Hepatocyte (in vitro differentiated cells): ENCODE measurements around the gene MYH4. TPM values are rescaled to one million over a fixed set of nuclear protein-coding genes. Genes with fewer than 3 reads are reported as not detected.

Experiments used
- DNase-seq: peaks from one replicate; pipeline ENCODE4 v3.0.0-alpha.2; 2016; ENCODE audit warnings: low spot score
- H2AFZ ChIP-seq: fragments of 200-600 bp; sonication (generic); 2 replicates; pipeline ENCODE4 v1.6.0; 2016; ENCODE audit warnings: antibody characterized with exemption, mild to moderate bottlenecking
- H3K27ac ChIP-seq: fragments of 200-600 bp; sonication (generic); 2 replicates; pipeline ENCODE4 v1.5.1; 2016; ENCODE audit warnings: mild to moderate bottlenecking
- H3K27me3 ChIP-seq: fragments of 200-600 bp; sonication (generic); 2 replicates; pipeline ENCODE4 v1.6.1; 2016
- H3K36me3 ChIP-seq: fragments of 200-600 bp; sonication (generic); replicated peaks from 2 replicates; pipeline ENCODE4 v1.5.1; 2016; ENCODE audit warnings: low read depth; ENCODE audit not compliant: insufficient read depth
- H3K4me1 ChIP-seq: fragments of 200-600 bp; sonication (generic); 2 replicates; pipeline ENCODE4 v1.5.1; 2016; ENCODE audit warnings: mild to moderate bottlenecking, moderate library complexity; ENCODE audit not compliant: insufficient read depth
- H3K4me2 ChIP-seq: fragments of 200-600 bp; sonication (generic); 2 replicates; pipeline ENCODE4 v1.6.0; 2016
- H3K4me3 ChIP-seq: fragments of 200-600 bp; sonication (generic); 2 replicates; pipeline ENCODE4 v1.5.1; 2016; ENCODE audit warnings: mild to moderate bottlenecking
- H3K79me2 ChIP-seq: fragments of 200-600 bp; sonication (generic); 2 replicates; pipeline ENCODE4 v1.6.0; 2017; ENCODE audit warnings: mild to moderate bottlenecking
- H3K9me2 ChIP-seq: fragments of 200-600 bp; sonication (generic); replicated peaks from 2 replicates; pipeline ENCODE4 v1.6.0; 2017; ENCODE audit warnings: mild to moderate bottlenecking; ENCODE audit not compliant: insufficient read depth
- H3K9me3 ChIP-seq: fragments of 200-600 bp; sonication (generic); 2 replicates; pipeline ENCODE4 v1.5.1; 2016; ENCODE audit warnings: low read depth, mild to moderate bottlenecking
- H4K20me1 ChIP-seq: fragments of 200-600 bp; sonication (generic); 2 replicates; pipeline ENCODE4 v1.6.0; 2016; ENCODE audit warnings: mild to moderate bottlenecking; ENCODE audit not compliant: insufficient read depth, poor library complexity, severe bottlenecking
- EZH2 ChIP-seq: fragments of 200-600 bp; sonication (generic); IDR thresholded peaks from 2 replicates; pipeline ENCODE4 v1.6.1; 2016; ENCODE audit warnings: antibody characterized with exemption, mild to moderate bottlenecking, borderline replicate concordance
- EZH2phosphoT487 ChIP-seq: fragments of 200-600 bp; sonication (generic); IDR thresholded peaks from one replicate; pipeline ENCODE4 v1.6.1; 2018; ENCODE audit warnings: antibody characterized with exemption, mild to moderate bottlenecking, low read depth, moderate library complexity; ENCODE audit not compliant: unreplicated experiment, severe bottlenecking
- WGBS: methylation state at CpG from one replicate; pipeline ENCODE4 v1.1.6; 2016; ENCODE audit warnings: low lambda C conversion rate; ENCODE audit errors: missing lambda C conversion rate; 5-methylcytosine and 5-hydroxymethylcytosine counted together
- polyA plus RNA-seq: library from polyadenylated mRNA; unstranded; fragments of >200 nt; fragmentation: Nextera tagmentation; extraction: Ambion mirVana; gene quantifications from 2 replicates; pipeline ENCODE4 v1.2.1, GENCODE V29; 2016
- total RNA-seq: library from RNA; depleted of rRNA; stranded (reverse); fragments of >200 nt; gene quantifications from 2 replicates; pipeline ENCODE4 v1.2.3, GENCODE V29; 2014
- TF ChIP-seq, protein P1 (sequence below): fragments of 200-600 bp; sonication (generic); IDR thresholded peaks from 2 replicates; pipeline ENCODE4 v1.5.1; 2016; ENCODE audit warnings: antibody characterized with exemption, mild to moderate bottlenecking; ENCODE audit not compliant: poor library complexity

MYH4 gene
- total and polyA plus RNA-seq, 2 experiments from 2014 or later, result 2.1 to 4.8 TPM

DNA sequence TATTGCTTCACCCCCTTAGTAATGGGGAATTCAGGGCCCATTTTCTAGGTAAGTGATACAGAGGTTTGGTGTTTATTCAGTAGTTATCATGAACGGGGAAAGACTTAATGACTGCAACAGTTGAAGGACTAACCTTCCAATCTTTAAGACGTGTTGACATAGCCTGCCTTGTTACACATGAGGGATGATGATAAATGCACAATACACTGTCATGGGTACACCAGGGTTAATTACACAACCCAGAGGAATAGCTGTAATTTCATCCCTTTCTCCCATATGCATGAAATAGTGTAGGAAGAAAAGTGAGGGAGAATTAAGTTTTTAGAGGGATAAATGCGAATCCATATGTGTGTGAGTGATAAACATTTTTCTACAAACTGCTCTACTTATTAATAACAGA, 10.7 kb downstream of the MYH4 start:
- WGBS, result 57% methylated on average over 3 of the region's 3 CpGs
- Histone ChIP-seq H3K27me3 (peaks cover 3% of the 10 kb centered on the region), H3K79me2 (no peaks in the 10 kb centered on the region), H3K27ac (no peak overlapping the region), H3K4me3 (no peak overlapping the region), H3K9me2 (no peaks in the 10 kb centered on the region), H3K4me1 (no peaks in the 10 kb centered on the region), H3K36me3 (no peaks in the 10 kb centered on the region), H3K9me3 (no peaks in the 10 kb centered on the region), H3K4me2 (no peak overlapping the region), H4K20me1 (no peaks in the 10 kb centered on the region), H2AFZ (no peak overlapping the region)
- TF ChIP-seq, protein P1, sequence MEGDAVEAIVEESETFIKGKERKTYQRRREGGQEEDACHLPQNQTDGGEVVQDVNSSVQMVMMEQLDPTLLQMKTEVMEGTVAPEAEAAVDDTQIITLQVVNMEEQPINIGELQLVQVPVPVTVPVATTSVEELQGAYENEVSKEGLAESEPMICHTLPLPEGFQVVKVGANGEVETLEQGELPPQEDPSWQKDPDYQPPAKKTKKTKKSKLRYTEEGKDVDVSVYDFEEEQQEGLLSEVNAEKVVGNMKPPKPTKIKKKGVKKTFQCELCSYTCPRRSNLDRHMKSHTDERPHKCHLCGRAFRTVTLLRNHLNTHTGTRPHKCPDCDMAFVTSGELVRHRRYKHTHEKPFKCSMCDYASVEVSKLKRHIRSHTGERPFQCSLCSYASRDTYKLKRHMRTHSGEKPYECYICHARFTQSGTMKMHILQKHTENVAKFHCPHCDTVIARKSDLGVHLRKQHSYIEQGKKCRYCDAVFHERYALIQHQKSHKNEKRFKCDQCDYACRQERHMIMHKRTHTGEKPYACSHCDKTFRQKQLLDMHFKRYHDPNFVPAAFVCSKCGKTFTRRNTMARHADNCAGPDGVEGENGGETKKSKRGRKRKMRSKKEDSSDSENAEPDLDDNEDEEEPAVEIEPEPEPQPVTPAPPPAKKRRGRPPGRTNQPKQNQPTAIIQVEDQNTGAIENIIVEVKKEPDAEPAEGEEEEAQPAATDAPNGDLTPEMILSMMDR, result no peak
- TF ChIP-seq EZH2phosphoT487, result no peak
- no peak for TF ChIP-seq EZH2
- peak; percentile 10 for DNase-seq

DNA sequence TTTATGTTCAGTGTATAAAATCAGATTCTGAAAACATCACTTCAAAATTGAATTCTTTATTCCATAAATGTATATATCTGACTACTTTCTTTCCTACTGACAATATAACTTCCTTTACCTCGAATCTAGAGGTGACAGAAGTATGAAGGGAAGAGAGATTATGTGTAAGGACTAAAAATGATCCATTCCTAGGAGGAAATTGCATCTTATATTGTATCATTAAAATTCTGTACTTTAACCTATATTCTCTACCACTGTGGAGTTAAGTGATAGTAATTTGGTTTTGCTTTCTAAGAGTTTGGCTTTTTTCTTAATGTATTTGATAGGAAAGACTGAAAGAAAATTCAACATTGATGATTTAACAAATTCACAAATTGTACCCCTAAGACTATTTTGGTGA, 11.4 kb downstream of the MYH4 start:
- H3K4me1 ChIP-seq, result no peaks in the 10 kb centered on the region
- TF ChIP-seq, protein P1, result no peak
- TF ChIP-seq EZH2, result no peak
- no peak for TF ChIP-seq EZH2phosphoT487
- no peak overlapping the region for H3K4me3 ChIP-seq
- no peak overlapping the region for H3K4me2 ChIP-seq
- no peak for DNase-seq
- no peak overlapping the region for H2AFZ ChIP-seq
- H3K9me2 ChIP-seq, result no peaks in the 10 kb centered on the region
- H4K20me1 ChIP-seq, result no peaks in the 10 kb centered on the region
- no peaks in the 10 kb centered on the region for H3K27me3 ChIP-seq
- WGBS, result 82% methylated on average over 1 of the region's 1 CpG
- H3K79me2 ChIP-seq, result no peaks in the 10 kb centered on the region
- H3K9me3 ChIP-seq, result no peaks in the 10 kb centered on the region
- no peak overlapping the region for H3K27ac ChIP-seq
- H3K36me3 ChIP-seq, result no peaks in the 10 kb centered on the region

DNA sequence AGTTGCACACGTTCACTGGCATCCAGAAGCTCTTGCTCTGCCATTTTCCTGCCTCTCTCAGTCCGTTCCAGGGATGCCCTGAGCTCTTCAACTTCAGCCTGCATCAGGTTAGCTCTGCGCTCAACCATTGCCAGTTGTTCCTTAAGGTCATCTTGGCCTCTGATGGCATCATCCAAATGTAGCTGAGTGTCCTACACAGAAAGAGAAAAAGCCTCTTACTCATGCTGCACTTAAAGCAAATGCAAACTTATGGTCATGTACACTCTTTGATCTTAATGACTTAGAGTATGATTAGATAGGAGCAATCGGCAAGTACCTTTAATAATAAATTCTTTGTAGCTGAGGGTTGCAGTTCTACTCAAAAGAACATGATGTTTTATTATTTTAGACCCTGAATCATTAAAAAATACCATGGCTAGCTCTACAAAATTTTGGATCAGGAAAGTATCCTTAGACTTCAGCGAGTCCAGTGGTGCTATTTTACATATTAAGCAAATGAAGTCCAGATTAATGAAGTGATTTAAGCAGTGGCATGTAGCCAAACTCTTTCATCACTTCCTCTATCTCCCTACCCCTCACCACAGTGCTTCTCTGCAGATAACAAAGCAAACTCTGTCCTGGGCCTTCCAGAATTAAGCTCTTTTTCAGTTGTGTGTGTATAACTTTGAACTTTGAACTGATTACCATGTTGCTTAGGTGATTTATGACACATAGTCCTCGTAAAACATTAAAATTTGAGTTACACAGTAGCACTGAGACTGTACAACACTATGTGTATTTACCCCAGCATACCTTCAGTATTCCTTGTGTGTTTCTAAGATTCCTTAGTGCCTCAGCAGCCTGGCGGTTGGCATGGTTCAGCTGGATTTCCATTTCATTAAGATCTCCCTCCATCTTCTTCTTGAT, 22.1 kb downstream of the MYH4 start:
- peak overlapping the region; percentile 32 for H3K4me2 ChIP-seq
- no peaks in the 10 kb centered on the region for H3K9me3 ChIP-seq
- H3K4me1 ChIP-seq, result peaks cover 28% of the 10 kb centered on the region
- H3K36me3 ChIP-seq, result no peaks in the 10 kb centered on the region
- DNase-seq, result peak; percentile 66
- no peaks in the 10 kb centered on the region for H4K20me1 ChIP-seq
- H3K27ac ChIP-seq, result peak overlapping the region; percentile 62
- no peak overlapping the region for H3K4me3 ChIP-seq
- no peaks in the 10 kb centered on the region for H3K27me3 ChIP-seq
- WGBS, result 66% methylated on average over 7 of the region's 7 CpGs
- TF ChIP-seq EZH2phosphoT487 (no peak), EZH2 (no peak)
- TF ChIP-seq, protein P1, result no peak
- H3K9me2 ChIP-seq, result no peaks in the 10 kb centered on the region
- H2AFZ ChIP-seq, result no peak overlapping the region
- no peaks in the 10 kb centered on the region for H3K79me2 ChIP-seq
